NCI-H128 (cell line): ENCODE measurements around the gene ESD.
"Not testable (repeated sequence)": the region's sequence is repeated elsewhere in the genome, so short reads cannot be mapped to it uniquely, and the experiment has no call there.

Experiments used
- DNase-seq: peaks from one replicate; lab custom pipeline; 2025; ENCODE audit not compliant: unreplicated experiment; lab: John Stamatoyannopoulos, UW

ESD gene

GRCh38 chr13:46796515-46797474, at the start of gene ESD:
ESD (minus strand) TSS chr13:46797161; CDS start chr13:46791413, 5,748 bp downstream.
- DNase-seq, result peak; percentile 81

GRCh38 chr13:46846726-46847125, 49.8 kb upstream of the ESD start:
- no peak for DNase-seq

GRCh38 chr13:46845146-46845545, 48.2 kb upstream of the ESD start:
- no peak for DNase-seq

- no peak for DNase-seq
These were observed 47.5 kb upstream of the ESD start for GRCh38 chr13:46844431-46844830.

- no peak for DNase-seq
These were observed 42.4 kb upstream of the ESD start for GRCh38 chr13:46839399-46839798.

- DNase-seq, result no peak
These were observed 37.7 kb upstream of the ESD start for GRCh38 chr13:46834657-46835056.

GRCh38 chr13:46831588-46832194, 34.7 kb upstream of the ESD start:
- peak; percentile 8 for DNase-seq

- DNase-seq, result no peak
These were observed 33.5 kb upstream of the ESD start for GRCh38 chr13:46830405-46831005.

GRCh38 chr13:46822551-46822950, 25.6 kb upstream of the ESD start:
- DNase-seq, result no peak

GRCh38 chr13:46817838-46818476, 21.0 kb upstream of the ESD start:
- DNase-seq, result no peak

GRCh38 chr13:46817095-46817494, 20.1 kb upstream of the ESD start:
- no peak for DNase-seq

- no peak for DNase-seq
These were observed 19.4 kb upstream of the ESD start for GRCh38 chr13:46816371-46816770.

- DNase-seq, result no peak
These were observed 15.4 kb upstream of the ESD start for GRCh38 chr13:46812301-46812797.

- no peak for DNase-seq
These were observed 13.5 kb upstream of the ESD start for GRCh38 chr13:46810440-46810839.

GRCh38 chr13:46804921-46805320, 8.0 kb upstream of the ESD start:
- not testable (repeated sequence) for DNase-seq

GRCh38 chr13:46804391-46804815, 7.4 kb upstream of the ESD start:
- DNase-seq, result no peak

GRCh38 chr13:46803586-46803985, 6.6 kb upstream of the ESD start:
- no peak for DNase-seq

GRCh38 chr13:46801858-46802257, 4.9 kb upstream of the ESD start:
- DNase-seq, result no peak

GRCh38 chr13:46799139-46799538, 2.2 kb upstream of the ESD start:
- no peak for DNase-seq

- no peak for DNase-seq
These were observed 708 bp upstream of the ESD start for GRCh38 chr13:46797501-46798237.

- no peak for DNase-seq
These were observed 839 bp downstream of the ESD start for GRCh38 chr13:46796129-46796514.
